ENCODE data around the gene EDEM2. TPM values are rescaled to one million over a fixed set of nuclear protein-coding genes. Genes with fewer than 3 reads are reported as not detected.

Gene EDEM2
- total RNA-seq, 2 experiments from 2014 or later, result 18.8 to 19.0 TPM

Other genes with a start within 250 kb of the EDEM2 start
- gene GSS, start 191.5 kb downstream of the EDEM2 start, total RNA-seq, result 10 to 100 TPM; 62.8 to 65.6 TPM
- gene MYH7B, start 191.5 kb downstream of the EDEM2 start, total RNA-seq, result under 1 TPM; 0.17 to 0.19 TPM
- 10 to 100 TPM; 48.2 to 49.1 TPM for gene TRPC4AP, start 54.5 kb downstream of the EDEM2 start, total RNA-seq
- gene PROCR, start 24.7 kb upstream of the EDEM2 start, total RNA-seq, result 1 to 10 TPM; 3.5 to 3.8 TPM
- gene MMP24, start 79.4 kb upstream of the EDEM2 start, total RNA-seq, result under 1 TPM in 1 of 2 experiments, not detected in 1; 0.04 TPM
- gene MMP24OS, start 130.8 kb upstream of the EDEM2 start, total RNA-seq, result 10 to 100 TPM; 28.4 to 29.9 TPM
- 100 to 1,000 TPM; 190 to 192 TPM for gene EIF6, start 137.4 kb upstream of the EDEM2 start, total RNA-seq
- gene FAM83C, start 145.1 kb upstream of the EDEM2 start, total RNA-seq, result not detected

Data from activated CD8-positive, alpha-beta memory T cell treated with anti-CD3 and anti-CD28 coated beads for 36 hours (primary cell).